Transverse colon (tissue), 4 donors: ENCODE results near the gene FAM114A2.

ENCODE experiments used
- EP300 ChIP-seq: sonication (generic); formaldehyde crosslinking; IDR thresholded peaks from one replicate; pipeline ENCODE4 v1.6.1; 2017; ENCODE audit warnings: antibody characterized with exemption, low read depth
- POLR2A ChIP-seq: fragments of 450-650 bp; IDR thresholded peaks from one replicate; pipeline ENCODE4 v1.6.1; 2016; ENCODE audit warnings: antibody characterized with exemption, mild to moderate bottlenecking, moderate library complexity
- POLR2AphosphoS5 ChIP-seq, 3 donors: sonication (generic); formaldehyde crosslinking; IDR thresholded peaks; one replicate each; pipeline ENCODE4 v1.6.1; 2016; ENCODE audit warnings: antibody characterized with exemption in 3 of 3
- TF ChIP-seq, protein P1 (sequence below), 5 experiments: fragments of 200-600 bp in 3 of 5; fragments of 450-650 bp in 2 of 5; sonication (generic) in 3 of 5; IDR thresholded peaks; 1 replicate in 2 of 5; 2 replicates in 3 of 5; pipeline ENCODE4 v1.5.1; 2016 to 2017; ENCODE audit warnings: antibody characterized with exemption in 5 of 5, inconsistent platforms in 3 of 5, mild to moderate bottlenecking in 2 of 5, moderate library complexity in 1 of 5

- TF ChIP-seq, protein P1, sequence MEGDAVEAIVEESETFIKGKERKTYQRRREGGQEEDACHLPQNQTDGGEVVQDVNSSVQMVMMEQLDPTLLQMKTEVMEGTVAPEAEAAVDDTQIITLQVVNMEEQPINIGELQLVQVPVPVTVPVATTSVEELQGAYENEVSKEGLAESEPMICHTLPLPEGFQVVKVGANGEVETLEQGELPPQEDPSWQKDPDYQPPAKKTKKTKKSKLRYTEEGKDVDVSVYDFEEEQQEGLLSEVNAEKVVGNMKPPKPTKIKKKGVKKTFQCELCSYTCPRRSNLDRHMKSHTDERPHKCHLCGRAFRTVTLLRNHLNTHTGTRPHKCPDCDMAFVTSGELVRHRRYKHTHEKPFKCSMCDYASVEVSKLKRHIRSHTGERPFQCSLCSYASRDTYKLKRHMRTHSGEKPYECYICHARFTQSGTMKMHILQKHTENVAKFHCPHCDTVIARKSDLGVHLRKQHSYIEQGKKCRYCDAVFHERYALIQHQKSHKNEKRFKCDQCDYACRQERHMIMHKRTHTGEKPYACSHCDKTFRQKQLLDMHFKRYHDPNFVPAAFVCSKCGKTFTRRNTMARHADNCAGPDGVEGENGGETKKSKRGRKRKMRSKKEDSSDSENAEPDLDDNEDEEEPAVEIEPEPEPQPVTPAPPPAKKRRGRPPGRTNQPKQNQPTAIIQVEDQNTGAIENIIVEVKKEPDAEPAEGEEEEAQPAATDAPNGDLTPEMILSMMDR (IDR thresholded peaks at IDR 0.05) = no peak
- TF ChIP-seq POLR2A (no peak), EP300 (no peak), POLR2AphosphoS5 (IDR thresholded peaks at IDR 0.05) (no peak)
Measured at GRCh38 chr5:153964191-153964879, 74.4 kb downstream of the FAM114A2 start.
